Left lung (tissue), 10 donors: ENCODE measurements around the gene AUTS2. TPM values are rescaled to one million over a fixed set of nuclear protein-coding genes. Genes with fewer than 3 reads are reported as not detected.

Source experiments
- ATAC-seq: fragments of 200-7000 bp; cut with Tn5 transposase; one replicate; pipeline ENCODE4 v1.9.1; 2020; ENCODE audit warnings: moderate library complexity
- DNase-seq, 4 donors: peaks; one replicate each; pipeline ENCODE4 v3.0.0-alpha.2; 2013 to 2020
- H3K27ac ChIP-seq, 2 donors: fragments of 200-600 bp; sonication (generic) in 1 of 2; one replicate each; pipeline versions ENCODE4 v1.5.0 to v1.8.0; 2020 to 2021
- H3K27me3 ChIP-seq, 2 donors: fragments of 200-600 bp; sonication (generic) in 1 of 2; one replicate each; pipeline versions ENCODE4 v1.5.0 to v1.8.0; 2020 to 2021
- H3K36me3 ChIP-seq, 2 donors: fragments of 200-600 bp; sonication (generic) in 1 of 2; one replicate each; pipeline versions ENCODE4 v1.5.0 to v1.8.0; 2020 to 2021
- H3K4me1 ChIP-seq, 2 donors: fragments of 200-600 bp; one replicate each; pipeline ENCODE4 v1.8.0; 2021
- H3K4me3 ChIP-seq, 2 donors: fragments of 200-600 bp; sonication (generic) in 1 of 2; one replicate each; pipeline versions ENCODE4 v1.5.0 to v1.8.0; 2020 to 2021; ENCODE audit warnings: mild to moderate bottlenecking in 1 of 2
- H3K9me3 ChIP-seq, 2 donors: fragments of 200-600 bp; sonication (generic) in 1 of 2; one replicate each; pipeline versions ENCODE4 v1.5.0 to v1.8.0; 2020 to 2021
- CTCF ChIP-seq, 2 donors: fragments of 200-600 bp; sonication (generic) in 1 of 2; IDR thresholded peaks; one replicate each; pipeline versions ENCODE4 v1.5.0 to v1.8.0; 2021; ENCODE audit warnings: antibody characterized with exemption in 2 of 2
- intact Hi-C, 2 donors: fragments of 100-400 bp; cut with DNase I; formaldehyde crosslinking; loops; one replicate each; pipeline versions ENCODE4 v1.11.2 to v1.14.2; 2022
- polyA plus RNA-seq, 6 donors: library from polyadenylated mRNA; unstranded; fragments of 120-200 nt; gene quantifications; one replicate each; pipeline ENCODE4 v1.2.1, GENCODE V29; 2013; ENCODE audit not compliant: insufficient read length in 6 of 6
- total RNA-seq, 2 donors: library from RNA; stranded (reverse); fragmentation: NEBNext Ultra II Directional; extraction: Animal tissue kit (Norgen Biotek cat#: 25700); gene quantifications; one replicate each; pipeline ENCODE4 v1.2.1, GENCODE V29; 2021
- donor health status: DM: no; HTN: yes; CAD: no.
- donor health status: DM: no; HTN: no; CAD: no.

The AUTS2 gene
- total and polyA plus RNA-seq, 8 donors = 40.4 to 119 (median 103) TPM

GRCh38 chr7:70618020-70618551 is 1019.8 kb downstream of the AUTS2 start:
- intact Hi-C loops = no loop called here
- ATAC-seq (no peak), DNase-seq (no peak)
- Histone ChIP-seq H3K4me1 (peaks cover 0 to 4% of the 10 kb centered on the region in 2 donors), H3K27me3 (no peaks in the 10 kb centered on the region), H3K4me3 (no peak overlapping the region), H3K27ac (no peak overlapping the region), H3K9me3 (no peaks in the 10 kb centered on the region), H3K36me3 (no peaks in the 10 kb centered on the region)
- TF ChIP-seq CTCF (IDR thresholded peaks at IDR 0.05) = no peak

DNA sequence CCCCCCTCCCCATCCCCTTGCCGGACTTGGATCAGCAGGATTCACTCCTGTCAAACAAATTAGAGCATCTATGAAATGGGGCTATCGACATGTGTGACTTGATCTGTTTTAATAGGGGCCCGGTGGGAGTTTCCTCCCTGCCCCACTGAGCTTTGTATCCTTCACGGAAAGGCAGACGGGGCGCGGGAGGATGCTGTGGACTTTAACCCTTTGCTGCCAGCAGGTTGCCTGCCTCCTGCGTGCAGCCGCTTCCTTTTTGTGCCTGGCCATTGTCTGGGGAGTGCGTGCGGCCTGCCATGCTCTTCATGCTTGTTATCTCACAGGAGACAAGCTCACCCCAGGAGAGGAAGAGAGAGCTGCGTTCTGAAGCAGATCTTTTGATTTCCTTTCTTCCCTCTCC is 1020.9 kb downstream of the AUTS2 start:
- Histone ChIP-seq H3K27me3 (no peaks in the 10 kb centered on the region), H3K4me1 (peaks cover 0 to 4% of the 10 kb centered on the region in 2 donors), H3K36me3 (no peaks in the 10 kb centered on the region), H3K27ac (no peak overlapping the region), H3K9me3 (no peaks in the 10 kb centered on the region), H3K4me3 (no peak overlapping the region)
- TF ChIP-seq CTCF (IDR thresholded peaks at IDR 0.05) = no peak
- intact Hi-C loops = no loop called here
- ATAC-seq (no peak), DNase-seq (no peak)

- no peak overlapping the region for H3K27ac ChIP-seq
- no peak overlapping the region for H3K4me3 ChIP-seq
- H3K9me3 ChIP-seq = no peaks in the 10 kb centered on the region
- no peak for DNase-seq
- H3K4me1 ChIP-seq = no peaks in the 10 kb centered on the region
- no peaks in the 10 kb centered on the region for H3K27me3 ChIP-seq
- no peak for ATAC-seq
- no peak for TF ChIP-seq CTCF (IDR thresholded peaks at IDR 0.05)
- intact Hi-C loops = no loop called here
- H3K36me3 ChIP-seq = no peaks in the 10 kb centered on the region
Observed at GRCh38 chr7:70619659-70620058, 1021.4 kb downstream of the AUTS2 start.

- Histone ChIP-seq H3K36me3 (no peaks in the 10 kb centered on the region), H3K27me3 (no peaks in the 10 kb centered on the region), H3K9me3 (no peaks in the 10 kb centered on the region), H3K4me3 (no peak overlapping the region), H3K4me1 (no peaks in the 10 kb centered on the region), H3K27ac (no peak overlapping the region)
- no peak for TF ChIP-seq CTCF (IDR thresholded peaks at IDR 0.05)
- DNase-seq (peak in 1 of 4 donors; percentile 16), ATAC-seq (no peak)
- intact Hi-C loops = no loop called here
Observed at GRCh38 chr7:70620333-70621055, 1022.2 kb downstream of the AUTS2 start.

- no peaks in the 10 kb centered on the region for H3K4me1 ChIP-seq
- no peak overlapping the region for H3K4me3 ChIP-seq
- no peak overlapping the region for H3K27ac ChIP-seq
- DNase-seq (no peak), ATAC-seq (no peak)
- TF ChIP-seq CTCF (IDR thresholded peaks at IDR 0.05) = no peak
- intact Hi-C loops = no loop called here
- H3K9me3 ChIP-seq = no peaks in the 10 kb centered on the region
- no peaks in the 10 kb centered on the region for H3K27me3 ChIP-seq
- no peaks in the 10 kb centered on the region for H3K36me3 ChIP-seq
Observed at GRCh38 chr7:70621954-70622600, 1023.8 kb downstream of the AUTS2 start.
